AG20443 (cell line): ENCODE results near the gene STK33.

Source experiments
- DNase-seq: peaks from one replicate; pipeline ENCODE4 v3.0.0; 2012; ENCODE audit warnings: low spot score, mixed read lengths

STK33 gene

DNA sequence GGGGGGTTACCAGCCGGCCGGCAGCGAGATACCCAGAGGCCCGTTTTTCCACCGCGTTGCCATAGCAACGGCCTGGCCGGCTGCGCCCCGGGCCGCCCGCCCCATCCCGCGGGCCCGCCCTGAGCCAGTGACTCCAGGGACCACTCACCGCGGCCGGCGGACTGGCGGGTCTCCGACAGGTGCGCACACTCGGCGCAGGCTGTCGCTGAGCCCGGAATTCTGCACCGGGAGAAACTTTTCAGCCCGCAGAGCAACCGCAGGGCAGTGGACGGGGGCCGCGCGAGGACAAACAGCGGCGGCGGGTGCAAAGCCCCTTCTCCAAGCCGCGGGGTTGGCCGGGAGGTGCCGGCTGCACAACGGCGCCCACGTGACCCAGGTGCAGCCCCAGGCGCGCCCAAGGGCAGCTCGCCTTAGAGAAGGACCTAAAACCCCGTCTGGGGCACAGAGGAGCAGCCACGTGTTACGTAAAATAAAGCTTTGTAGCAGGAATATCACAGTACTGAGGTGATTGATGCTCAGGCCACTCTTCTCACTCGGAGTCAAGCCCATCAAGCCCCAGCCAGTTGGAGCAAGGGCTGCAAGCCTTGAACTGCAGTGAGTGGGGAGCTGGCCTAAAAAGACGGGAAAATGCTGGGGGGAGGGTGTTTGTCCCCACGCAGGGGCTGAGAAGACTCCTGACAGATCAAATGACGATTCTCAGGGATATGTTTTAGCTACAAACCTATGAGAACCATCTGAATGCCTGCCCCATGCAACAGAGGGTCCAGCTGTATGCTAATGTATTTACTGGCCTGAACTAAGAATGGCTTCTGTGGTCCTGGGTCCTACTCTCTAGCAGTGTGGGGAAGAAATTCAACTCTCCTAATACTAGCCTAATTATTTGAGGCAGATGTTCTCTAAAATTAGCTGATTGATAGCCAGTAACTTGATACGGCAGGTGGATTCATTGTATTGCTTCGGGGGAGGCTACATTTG is at the start of gene STK33:
Gene STK33 (minus strand): TSS at position 294 of the 975 bp plus-strand sequence. CDS start 119,323 bp downstream, outside the sequence.
- peak; percentile 48 for DNase-seq

DNA sequence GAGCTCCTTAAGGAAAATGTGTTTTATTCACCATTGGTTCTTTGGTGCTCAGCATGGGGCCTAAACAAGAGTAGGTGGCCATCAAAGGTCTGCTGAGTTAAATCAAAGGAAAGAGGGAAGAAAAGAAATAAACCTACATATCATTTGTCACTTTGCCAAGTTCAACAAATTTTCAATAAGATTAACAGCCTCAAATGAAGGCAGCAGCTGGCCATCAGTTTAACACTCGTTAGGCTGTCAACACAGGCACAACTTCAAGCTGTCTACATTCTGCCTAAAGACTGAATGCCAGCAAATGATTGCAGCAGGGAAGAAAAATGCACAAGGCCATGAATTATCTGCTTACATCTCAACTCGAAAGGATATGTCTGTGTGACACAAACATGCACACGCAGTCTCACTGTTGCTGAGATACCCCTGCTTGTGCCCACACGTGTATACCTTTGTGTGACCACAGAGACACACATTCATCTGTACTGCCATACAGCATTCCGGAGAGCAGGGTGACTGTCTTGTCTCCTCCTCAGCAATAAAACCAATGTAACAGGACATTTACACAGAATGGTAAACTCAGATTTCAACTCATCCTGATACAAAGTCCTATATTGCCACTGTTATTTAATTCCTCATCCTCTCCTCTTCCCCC is 48.3 kb upstream of the STK33 start:
- no peak for DNase-seq

GRCh38 chr11:8641332-8641731 is 47.3 kb upstream of the STK33 start:
- DNase-seq: no peak

GRCh38 chr11:8640267-8640906 is 46.4 kb upstream of the STK33 start:
- DNase-seq: no peak

DNA sequence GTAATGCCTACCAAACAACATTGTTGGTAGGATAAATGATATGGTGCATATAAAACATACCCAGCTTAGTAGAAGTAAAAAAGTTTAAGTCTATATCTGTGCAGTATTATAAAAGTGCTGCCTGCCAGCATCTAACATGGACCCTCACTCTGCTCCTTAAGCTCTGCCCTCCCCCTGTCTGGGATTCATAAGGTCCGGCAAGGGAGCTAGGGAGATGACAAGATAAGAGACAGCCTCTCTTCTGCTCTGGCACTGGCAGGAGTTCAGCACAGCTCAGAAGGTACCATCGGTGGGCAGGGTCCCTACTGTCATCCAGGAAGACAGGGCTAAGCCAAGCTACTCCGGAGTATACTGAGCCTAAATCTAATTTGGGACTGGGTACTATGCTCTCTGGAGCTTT is 45.6 kb upstream of the STK33 start:
- DNase-seq: no peak

- DNase-seq: peak; percentile 27
Observed at GRCh38 chr11:8638300-8638699, 44.3 kb upstream of the STK33 start.

- DNase-seq: no peak
Observed at GRCh38 chr11:8636127-8636526, 42.1 kb upstream of the STK33 start.

DNA sequence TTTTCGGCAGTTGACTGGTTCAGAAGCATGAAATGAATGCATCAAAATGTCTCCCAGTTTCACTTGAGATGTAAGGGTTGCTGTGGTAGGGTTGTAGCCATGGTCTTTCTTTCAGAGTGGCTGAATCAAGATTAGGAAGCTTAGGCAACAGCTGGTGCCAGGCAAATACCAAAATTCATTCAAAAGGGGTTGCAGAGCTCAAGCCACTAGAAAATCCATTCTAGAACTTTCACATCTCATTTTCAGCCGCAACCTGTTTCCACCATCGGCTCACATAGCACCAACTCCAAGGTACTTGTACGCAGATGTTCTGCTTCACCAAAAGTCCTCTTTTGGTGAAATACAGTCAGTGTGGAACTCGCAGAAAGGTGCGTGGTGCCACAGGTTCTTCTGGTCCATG is 40.5 kb upstream of the STK33 start:
- DNase-seq: no peak

DNA sequence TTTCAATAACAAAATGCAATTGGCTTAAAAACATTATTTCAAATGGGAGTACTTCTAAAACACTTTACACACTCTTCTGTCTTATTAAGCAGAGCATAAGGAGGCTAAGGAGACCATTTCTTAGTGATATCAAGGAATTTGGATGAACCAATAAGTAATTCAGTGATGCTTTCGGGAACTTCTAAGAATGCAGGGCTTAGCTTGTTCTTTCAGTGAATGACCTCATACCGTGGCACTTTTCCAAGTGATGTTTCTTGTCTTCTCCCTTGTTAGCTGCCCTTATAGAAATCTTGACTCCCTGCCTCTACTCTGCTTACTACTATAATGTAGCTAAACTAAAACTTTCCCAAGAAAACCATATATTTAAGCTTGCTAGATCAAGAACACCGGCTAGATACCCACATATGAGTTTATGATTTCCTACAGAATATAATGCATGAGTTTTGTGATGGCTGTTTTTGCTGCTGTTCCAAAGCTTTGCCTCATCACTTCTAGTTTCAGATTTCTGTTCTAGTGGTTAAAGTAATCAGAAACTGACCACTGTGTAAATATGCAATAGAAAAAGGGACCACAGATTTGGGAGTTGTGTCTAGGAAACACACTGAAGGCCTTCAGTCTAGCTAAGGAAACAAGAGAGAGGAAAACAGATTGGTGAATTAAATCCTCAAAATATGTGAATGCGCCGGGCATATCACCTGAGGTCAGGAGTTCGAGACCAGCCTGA is 37.5 kb upstream of the STK33 start:
- peak; percentile 61 for DNase-seq

- DNase-seq: no peak
Observed at GRCh38 chr11:8624698-8625097, 30.7 kb upstream of the STK33 start.

DNA sequence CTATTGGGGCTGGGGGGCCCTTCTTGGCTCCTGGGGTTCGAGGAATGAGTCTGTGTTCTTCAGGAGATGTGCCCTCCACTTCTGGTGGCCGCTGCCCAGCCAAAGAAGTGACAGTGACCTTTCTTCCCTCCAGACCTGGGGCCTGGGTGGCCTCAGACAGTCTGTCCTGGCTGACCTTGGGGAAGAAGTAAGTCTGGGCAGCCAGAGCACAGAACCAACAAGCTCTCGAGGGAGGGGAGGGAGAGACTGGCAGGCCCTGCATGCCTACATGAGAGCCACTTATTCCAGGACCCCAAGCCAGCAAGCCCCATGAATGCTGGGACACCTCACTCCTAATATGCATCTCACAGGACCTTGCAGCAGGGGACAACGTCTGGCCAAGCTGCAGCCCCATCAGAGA is 27.1 kb upstream of the STK33 start:
- DNase-seq: no peak

DNA sequence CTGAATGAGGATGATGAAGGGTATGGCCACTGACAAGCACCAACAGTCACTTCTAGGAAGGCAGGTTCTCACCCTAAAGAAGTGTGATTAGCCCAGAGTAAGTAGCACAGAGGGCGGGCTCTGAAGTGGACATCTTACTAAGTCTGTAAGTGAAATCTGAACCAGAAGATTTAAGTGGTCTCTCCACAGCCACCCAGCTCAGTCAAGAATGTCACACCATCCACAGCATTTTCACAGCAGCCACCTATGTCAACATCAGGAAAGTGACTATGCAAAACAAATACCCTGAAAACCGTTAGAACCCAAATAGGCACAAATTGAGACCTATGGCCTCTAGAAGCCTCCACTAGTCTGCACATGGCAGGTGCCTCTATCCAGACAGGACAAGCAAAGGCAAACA is 23.0 kb upstream of the STK33 start:
- DNase-seq: no peak

DNA sequence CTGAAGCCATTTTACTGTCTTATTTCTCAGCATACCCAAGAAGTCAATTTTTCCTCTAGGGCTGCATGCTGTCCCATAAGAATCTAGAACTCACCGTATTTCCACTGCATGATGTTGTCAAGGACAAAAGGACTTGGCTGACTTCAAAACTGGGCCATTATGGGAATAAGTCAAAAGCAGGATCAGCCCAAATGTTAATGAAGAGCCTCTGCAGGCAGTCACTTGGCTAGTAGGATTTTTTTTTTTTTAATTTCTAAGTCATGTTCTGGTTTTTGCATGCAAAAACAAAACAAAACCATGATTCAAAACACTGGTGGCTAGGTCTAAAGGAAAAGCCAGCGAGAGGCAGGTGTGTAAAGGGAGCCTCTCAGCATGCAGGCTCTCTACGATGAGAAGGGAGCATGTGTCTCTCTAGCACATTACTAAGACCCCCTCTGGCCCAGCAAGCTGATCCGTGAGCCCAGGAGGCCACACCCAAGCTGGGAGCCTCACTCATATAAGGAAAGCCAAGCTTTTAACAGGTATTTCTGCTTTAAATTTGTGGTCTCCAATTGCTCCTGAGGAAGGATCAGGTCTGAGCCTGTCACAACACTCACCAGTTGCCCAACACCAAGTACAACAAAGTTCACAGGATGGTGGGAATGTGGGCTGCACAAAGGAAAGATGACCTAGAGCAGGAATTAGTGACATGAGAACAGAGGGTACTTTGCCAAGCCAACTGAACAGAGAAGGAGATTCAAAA is 21.4 kb upstream of the STK33 start:
- DNase-seq: no peak

DNA sequence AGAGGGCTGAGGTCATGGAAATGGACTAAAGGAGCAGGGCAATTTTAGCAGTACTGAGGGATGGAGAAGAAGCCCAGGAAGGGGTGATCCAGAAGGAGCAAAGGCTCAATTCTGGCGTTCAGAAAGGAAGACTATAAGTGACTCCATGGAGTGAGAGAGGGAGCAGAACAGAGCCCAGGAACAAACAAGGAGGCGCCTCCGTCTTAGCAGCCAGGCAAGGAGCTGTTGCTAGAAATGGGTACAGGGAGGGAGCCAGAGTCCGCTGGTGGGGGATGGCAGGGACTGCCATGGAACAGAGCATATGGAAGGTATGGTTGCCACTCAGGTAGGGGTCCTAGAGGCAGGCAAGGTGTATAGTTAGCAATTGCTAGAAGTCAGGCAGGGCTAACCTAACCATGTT is 20.5 kb upstream of the STK33 start:
- no peak for DNase-seq

- DNase-seq: no peak
Observed at GRCh38 chr11:8613036-8613435, 19.0 kb upstream of the STK33 start.

DNA sequence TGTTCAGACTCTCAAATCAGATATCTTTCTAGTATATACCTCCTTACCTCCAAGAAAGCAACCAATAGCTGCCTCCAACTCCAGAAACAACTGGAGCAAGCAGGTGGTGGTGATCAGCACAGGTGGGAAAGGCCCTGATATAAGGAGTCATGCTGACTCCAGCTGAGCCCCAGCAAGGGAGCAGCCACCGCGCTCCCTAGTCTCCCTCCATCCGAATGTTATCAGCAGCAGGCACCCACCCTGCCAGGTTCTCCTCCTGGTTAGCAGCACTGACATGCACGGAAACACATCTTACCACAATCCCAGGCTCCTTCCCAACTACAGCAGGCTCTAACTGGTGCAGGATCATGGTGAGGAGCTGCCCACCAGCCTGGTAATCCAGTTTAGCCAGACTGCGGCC is 18.5 kb upstream of the STK33 start:
- DNase-seq: no peak

GRCh38 chr11:8610532-8611116 is 16.6 kb upstream of the STK33 start:
- no peak for DNase-seq

DNA sequence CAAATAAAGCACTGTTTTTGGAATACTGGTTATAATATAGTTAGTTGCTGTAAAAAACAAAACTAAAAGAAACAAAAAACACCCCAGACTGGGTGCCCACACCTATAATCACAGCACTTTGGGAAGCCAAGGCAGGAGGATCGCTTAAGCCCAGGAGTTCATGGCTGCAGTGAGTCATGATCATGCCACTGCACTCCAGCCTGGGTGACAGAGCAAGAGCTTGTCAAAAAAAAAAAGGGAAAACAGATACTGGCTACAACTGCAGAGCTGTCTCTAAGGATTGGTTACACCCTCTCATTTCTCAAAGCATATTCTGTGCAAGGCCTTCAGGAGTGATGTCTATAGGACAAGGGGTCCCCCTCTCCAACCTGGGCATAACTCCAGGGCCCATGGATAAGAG is 14.6 kb upstream of the STK33 start:
- DNase-seq: no peak

GRCh38 chr11:8605971-8606563 is 12.0 kb upstream of the STK33 start:
- DNase-seq: no peak

- peak; percentile 85 for DNase-seq
Observed at GRCh38 chr11:8604078-8604723, 10.2 kb upstream of the STK33 start.
